Loucy (cell line): ENCODE results near the gene TEAD3.

Experiments
- CTCF ChIP-seq: fragments of 200-600 bp; sonication (generic); conservative IDR thresholded peaks from 2 replicates; pipeline ENCODE4 v1.5.1; 2014; ENCODE audit warnings: mild to moderate bottlenecking, antibody characterized with exemption, low read length
- EZH2phosphoT487 ChIP-seq: fragments of 200-600 bp; IDR thresholded peaks from 2 replicates; pipeline ENCODE4 v1.6.1; 2018; ENCODE audit warnings: antibody characterized with exemption, mild to moderate bottlenecking, moderate library complexity, borderline replicate concordance

- TF ChIP-seq CTCF = no peak
- no peak for TF ChIP-seq EZH2phosphoT487
These were observed 23.1 kb downstream of the TEAD3 start for GRCh38 chr6:35473850-35474130.
